ENCODE results near the gene SCAP. TPM values are rescaled to one million over a fixed set of nuclear protein-coding genes. Genes with fewer than 3 reads are reported as not detected.

Gene SCAP
- total RNA-seq, 1 donor from 2014 or later, result 43.1 TPM

- intact Hi-C loops (cut with micrococcal nuclease), result no loop called here
- TF ChIP-seq, protein P1, sequence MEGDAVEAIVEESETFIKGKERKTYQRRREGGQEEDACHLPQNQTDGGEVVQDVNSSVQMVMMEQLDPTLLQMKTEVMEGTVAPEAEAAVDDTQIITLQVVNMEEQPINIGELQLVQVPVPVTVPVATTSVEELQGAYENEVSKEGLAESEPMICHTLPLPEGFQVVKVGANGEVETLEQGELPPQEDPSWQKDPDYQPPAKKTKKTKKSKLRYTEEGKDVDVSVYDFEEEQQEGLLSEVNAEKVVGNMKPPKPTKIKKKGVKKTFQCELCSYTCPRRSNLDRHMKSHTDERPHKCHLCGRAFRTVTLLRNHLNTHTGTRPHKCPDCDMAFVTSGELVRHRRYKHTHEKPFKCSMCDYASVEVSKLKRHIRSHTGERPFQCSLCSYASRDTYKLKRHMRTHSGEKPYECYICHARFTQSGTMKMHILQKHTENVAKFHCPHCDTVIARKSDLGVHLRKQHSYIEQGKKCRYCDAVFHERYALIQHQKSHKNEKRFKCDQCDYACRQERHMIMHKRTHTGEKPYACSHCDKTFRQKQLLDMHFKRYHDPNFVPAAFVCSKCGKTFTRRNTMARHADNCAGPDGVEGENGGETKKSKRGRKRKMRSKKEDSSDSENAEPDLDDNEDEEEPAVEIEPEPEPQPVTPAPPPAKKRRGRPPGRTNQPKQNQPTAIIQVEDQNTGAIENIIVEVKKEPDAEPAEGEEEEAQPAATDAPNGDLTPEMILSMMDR (IDR thresholded peaks at IDR 0.05; ENCODE audit: borderline replicate concordance), result no peak
- DNase-seq, result no peak
- Histone ChIP-seq H3K27ac (replicated peaks) (no peak overlapping the region), H3K4me3 (no peak overlapping the region), H3K4me1 (peaks cover 39% of the 10 kb centered on the region), H3K36me3 (no peaks in the 10 kb centered on the region), H3K27me3 (ENCODE audit: low read depth) (no peaks in the 10 kb centered on the region), H3K9me3 (replicated peaks) (no peaks in the 10 kb centered on the region)
Measured at GRCh38 chr3:47478022-47478421, 2.3 kb upstream of the SCAP start.

GRCh38 chr3:47476644-47477199 lies 981 bp upstream of the SCAP start:
- Histone ChIP-seq H3K4me1 (peaks cover 39% of the 10 kb centered on the region), H3K36me3 (no peaks in the 10 kb centered on the region), H3K27ac (replicated peaks) (peak overlapping the region; percentile 83), H3K9me3 (replicated peaks) (no peaks in the 10 kb centered on the region), H3K4me3 (peak overlapping the region; percentile 98), H3K27me3 (ENCODE audit: low read depth) (no peaks in the 10 kb centered on the region)
- TF ChIP-seq, protein P1 (IDR thresholded peaks at IDR 0.05; ENCODE audit: borderline replicate concordance), result no peak
- DNase-seq, result no peak
- intact Hi-C loops (cut with micrococcal nuclease), result no loop called here

- TF ChIP-seq, protein P1 (IDR thresholded peaks at IDR 0.05; ENCODE audit: borderline replicate concordance), result no peak
- Histone ChIP-seq H3K9me3 (replicated peaks) (no peaks in the 10 kb centered on the region), H3K27me3 (ENCODE audit: low read depth) (no peaks in the 10 kb centered on the region), H3K36me3 (no peaks in the 10 kb centered on the region), H3K4me1 (peaks cover 39% of the 10 kb centered on the region), H3K27ac (replicated peaks) (peak overlapping the region; percentile 83), H3K4me3 (peak overlapping the region; percentile 98)
- no peak for DNase-seq
- intact Hi-C loops (cut with micrococcal nuclease), result no loop called here
Measured at GRCh38 chr3:47476330-47476626, 537 bp upstream of the SCAP start.

- no peak for DNase-seq
- H3K36me3 ChIP-seq, result no peaks in the 10 kb centered on the region
- H3K4me3 ChIP-seq, result peak overlapping the region; percentile 98
- H3K9me3 ChIP-seq (replicated peaks), result no peaks in the 10 kb centered on the region
- no peaks in the 10 kb centered on the region for H3K27me3 ChIP-seq (ENCODE audit: low read depth)
- intact Hi-C loops (cut with micrococcal nuclease), result no loop called here
- H3K27ac ChIP-seq (replicated peaks), result peak overlapping the region; percentile 83
- TF ChIP-seq, protein P1 (IDR thresholded peaks at IDR 0.05; ENCODE audit: borderline replicate concordance), result no peak
- peaks cover 39% of the 10 kb centered on the region for H3K4me1 ChIP-seq
Measured at GRCh38 chr3:47475029-47475569, 642 bp downstream of the SCAP start.

DNA sequence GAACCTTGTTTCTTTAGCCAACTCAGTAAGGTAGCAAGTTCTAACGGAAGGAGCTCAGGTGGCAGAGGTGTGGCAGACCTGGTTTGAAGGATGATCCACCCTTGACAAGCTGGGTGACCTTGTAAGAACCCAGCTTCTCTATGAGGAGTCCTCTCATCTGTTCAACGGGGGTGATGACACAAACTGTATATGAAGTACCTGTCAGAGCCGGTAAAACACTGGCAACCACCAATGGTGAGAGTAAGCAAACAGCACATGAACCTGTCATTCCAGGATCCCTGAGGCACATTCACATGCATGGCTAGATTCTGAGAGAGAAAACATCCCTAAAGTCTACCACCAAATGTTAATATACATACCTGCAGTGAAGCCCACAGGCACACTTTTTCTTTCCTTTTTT lies 2.4 kb downstream of the SCAP start:
- Histone ChIP-seq H3K27ac (replicated peaks) (no peak overlapping the region), H3K36me3 (no peaks in the 10 kb centered on the region), H3K4me1 (peaks cover 39% of the 10 kb centered on the region), H3K9me3 (replicated peaks) (no peaks in the 10 kb centered on the region), H3K27me3 (ENCODE audit: low read depth) (no peaks in the 10 kb centered on the region), H3K4me3 (no peak overlapping the region)
- DNase-seq, result no peak
- intact Hi-C loops (cut with micrococcal nuclease), result loop anchor here (5.0 kb wide), 1 partner anchor 51 kb away; no protein-coding TSS in a partner anchor
- TF ChIP-seq, protein P1 (IDR thresholded peaks at IDR 0.05; ENCODE audit: borderline replicate concordance), result no peak

All from left ventricle myocardium inferior (tissue), 1 donor.